ENCODE measurements around the gene GPNMB. TPM values are rescaled to one million over a fixed set of nuclear protein-coding genes. Genes with fewer than 3 reads are reported as not detected.
"Not testable (repeated sequence)": the region's sequence is repeated elsewhere in the genome, so short reads cannot be mapped to it uniquely, and the experiment has no call there.

GPNMB gene
- total RNA-seq, 4 donors from 2014 or later: 12.1 to 37.8 (median 25.6) TPM

DNA sequence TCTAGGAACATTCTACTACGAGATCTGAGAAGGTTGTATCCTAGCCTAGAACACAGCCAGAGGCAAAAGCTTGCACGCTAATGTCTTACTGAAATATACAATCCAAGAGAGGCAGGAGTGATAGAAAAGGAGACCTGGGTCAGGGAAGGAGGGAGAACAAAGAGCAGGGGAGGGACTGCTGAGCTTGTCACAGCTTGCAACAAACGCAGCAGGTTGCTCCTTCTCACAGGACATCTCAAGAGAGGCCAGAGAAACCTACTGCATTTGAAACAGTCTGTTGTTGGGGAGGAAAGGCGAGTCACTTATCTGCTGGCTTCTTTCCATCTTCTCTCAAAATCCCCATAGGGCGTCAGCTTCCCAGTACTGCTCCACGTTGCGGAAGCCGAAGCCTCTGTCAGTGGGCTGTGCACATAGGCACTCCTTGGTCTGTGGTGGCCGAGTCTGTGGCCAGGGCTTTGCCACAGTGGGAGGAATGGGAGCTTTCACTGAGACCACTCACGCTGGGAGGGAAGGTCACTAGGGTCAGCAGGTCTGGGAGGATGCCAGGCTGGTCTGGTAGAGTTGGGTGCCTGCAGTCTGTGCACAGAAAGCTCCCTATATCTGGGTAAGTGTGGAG, 25.8 kb upstream of the GPNMB start:
- TF ChIP-seq POLR2A (IDR thresholded peaks at IDR 0.05): no peak
- TF ChIP-seq, protein P1, sequence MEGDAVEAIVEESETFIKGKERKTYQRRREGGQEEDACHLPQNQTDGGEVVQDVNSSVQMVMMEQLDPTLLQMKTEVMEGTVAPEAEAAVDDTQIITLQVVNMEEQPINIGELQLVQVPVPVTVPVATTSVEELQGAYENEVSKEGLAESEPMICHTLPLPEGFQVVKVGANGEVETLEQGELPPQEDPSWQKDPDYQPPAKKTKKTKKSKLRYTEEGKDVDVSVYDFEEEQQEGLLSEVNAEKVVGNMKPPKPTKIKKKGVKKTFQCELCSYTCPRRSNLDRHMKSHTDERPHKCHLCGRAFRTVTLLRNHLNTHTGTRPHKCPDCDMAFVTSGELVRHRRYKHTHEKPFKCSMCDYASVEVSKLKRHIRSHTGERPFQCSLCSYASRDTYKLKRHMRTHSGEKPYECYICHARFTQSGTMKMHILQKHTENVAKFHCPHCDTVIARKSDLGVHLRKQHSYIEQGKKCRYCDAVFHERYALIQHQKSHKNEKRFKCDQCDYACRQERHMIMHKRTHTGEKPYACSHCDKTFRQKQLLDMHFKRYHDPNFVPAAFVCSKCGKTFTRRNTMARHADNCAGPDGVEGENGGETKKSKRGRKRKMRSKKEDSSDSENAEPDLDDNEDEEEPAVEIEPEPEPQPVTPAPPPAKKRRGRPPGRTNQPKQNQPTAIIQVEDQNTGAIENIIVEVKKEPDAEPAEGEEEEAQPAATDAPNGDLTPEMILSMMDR (IDR thresholded peaks at IDR 0.05): no peak
- DNase-seq: no peak
- Histone ChIP-seq H3K4me1 (no peaks in the 10 kb centered on the region), H3K9me3 (no peaks in the 10 kb centered on the region), H3K36me3 (no peaks in the 10 kb centered on the region), H3K27me3 (no peaks in the 10 kb centered on the region), H3K4me3 (no peak overlapping the region), H3K27ac (no peak overlapping the region)

DNA sequence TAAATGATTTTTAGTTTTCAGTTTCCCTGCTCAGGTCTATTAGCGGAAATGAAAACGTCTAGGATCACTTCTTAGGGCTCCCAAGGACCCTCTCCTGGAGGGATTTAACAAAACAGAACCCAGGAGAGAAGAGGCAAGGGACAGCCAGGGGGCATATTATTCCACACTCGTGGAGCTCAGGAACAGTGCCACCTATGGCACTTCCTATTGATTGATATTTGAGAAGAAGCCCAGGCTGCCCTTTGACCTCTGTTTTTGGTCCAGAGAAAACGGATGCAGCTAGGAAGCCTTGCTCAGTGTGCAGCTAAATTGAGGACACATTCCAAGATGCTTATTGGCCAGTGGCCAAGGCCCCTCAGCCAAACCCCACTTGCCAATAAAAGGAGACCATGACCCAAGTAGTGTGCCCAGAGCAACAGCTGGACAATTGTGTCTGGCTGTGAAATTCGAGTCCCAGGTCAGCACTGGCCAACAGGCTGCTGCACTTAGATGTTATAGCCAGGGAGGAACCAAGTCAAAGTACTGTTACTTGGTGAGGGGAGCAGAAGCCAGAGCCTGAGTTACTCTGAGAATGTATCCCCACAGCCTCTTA, 24.0 kb upstream of the GPNMB start:
- Histone ChIP-seq H3K27me3 (no peaks in the 10 kb centered on the region), H3K27ac (no peak overlapping the region), H3K4me3 (no peak overlapping the region), H3K36me3 (no peaks in the 10 kb centered on the region), H3K9me3 (no peaks in the 10 kb centered on the region), H3K4me1 (no peaks in the 10 kb centered on the region)
- TF ChIP-seq POLR2A (IDR thresholded peaks at IDR 0.05): no peak
- TF ChIP-seq, protein P1 (IDR thresholded peaks at IDR 0.05): no peak
- no peak for DNase-seq

DNA sequence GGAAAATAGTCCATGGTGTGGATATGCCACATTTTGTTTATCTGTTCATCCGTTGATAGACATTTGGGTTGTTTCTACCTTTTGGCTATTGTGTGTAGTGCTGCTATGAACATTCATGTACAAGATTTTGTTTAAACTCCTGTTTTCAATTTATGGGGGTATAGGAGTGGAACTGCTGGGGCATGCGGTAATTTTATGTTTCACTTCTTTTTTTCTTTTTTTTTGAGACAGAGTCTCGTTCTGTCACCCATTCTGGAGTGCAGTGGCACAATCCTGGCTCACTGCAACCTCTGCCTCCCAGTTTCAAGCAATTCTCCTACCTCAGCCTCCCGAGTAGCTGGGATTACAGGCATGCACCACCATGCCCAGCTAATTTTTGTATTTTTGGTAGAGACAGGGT, 22.2 kb upstream of the GPNMB start:
- H3K27me3 ChIP-seq, DNase-seq, H3K4me3 ChIP-seq, H3K36me3 ChIP-seq, H3K9me3 ChIP-seq, H3K4me1 ChIP-seq, H3K27ac ChIP-seq: not testable (repeated sequence)

DNA sequence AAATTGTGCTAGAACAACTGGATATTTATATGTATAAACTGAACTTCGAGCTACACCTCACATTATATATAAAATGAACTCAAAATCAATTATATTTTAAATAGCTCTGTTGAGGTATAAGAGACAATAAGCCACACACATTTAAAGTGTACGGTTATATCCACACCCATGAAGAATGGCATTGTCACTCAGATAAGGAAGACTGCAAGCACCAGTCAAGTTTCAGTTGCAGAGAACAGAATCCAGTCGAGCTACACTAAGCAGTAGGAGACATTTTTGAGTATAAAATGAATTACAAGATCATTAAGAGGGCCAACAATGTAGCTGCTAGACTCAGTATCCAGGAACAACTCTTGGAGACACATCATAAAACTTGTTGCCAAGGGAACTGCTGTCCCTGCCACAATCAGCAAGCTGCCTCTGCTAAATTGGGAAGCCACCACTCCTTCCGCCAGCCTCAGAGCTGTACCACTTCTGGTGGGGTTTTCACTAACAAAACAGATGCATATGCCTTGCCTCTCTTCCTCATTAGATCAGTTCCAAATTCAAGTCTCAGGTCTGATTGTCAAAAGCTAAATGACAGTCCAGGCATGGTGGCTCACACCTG, 19.6 kb upstream of the GPNMB start:
- no peaks in the 10 kb centered on the region for H3K36me3 ChIP-seq
- no peaks in the 10 kb centered on the region for H3K4me1 ChIP-seq
- no peaks in the 10 kb centered on the region for H3K9me3 ChIP-seq
- H3K4me3 ChIP-seq: no peak overlapping the region
- H3K27ac ChIP-seq: no peak overlapping the region
- TF ChIP-seq POLR2A (IDR thresholded peaks at IDR 0.05): no peak
- TF ChIP-seq, protein P1 (IDR thresholded peaks at IDR 0.05): no peak
- no peak for DNase-seq
- H3K27me3 ChIP-seq: no peaks in the 10 kb centered on the region

DNA sequence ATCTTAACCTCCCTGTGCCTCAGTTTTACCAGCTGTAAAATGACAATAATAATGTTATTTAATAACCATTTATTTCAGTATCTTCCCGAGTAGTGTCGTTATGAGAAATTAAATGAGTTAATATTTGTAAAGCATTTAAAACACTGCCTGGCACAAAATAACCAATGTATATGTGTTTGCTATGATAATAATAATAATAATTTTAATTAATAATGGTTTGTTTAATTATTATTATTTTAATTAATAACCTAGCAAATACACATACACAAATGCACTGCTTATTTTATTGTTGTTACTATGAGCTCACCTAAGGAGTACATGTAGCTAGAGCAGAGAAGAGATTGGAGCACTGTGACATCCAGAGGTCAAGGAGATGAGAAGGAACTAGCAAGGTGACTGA, 18.2 kb upstream of the GPNMB start:
- H3K27ac ChIP-seq: no peak overlapping the region

DNA sequence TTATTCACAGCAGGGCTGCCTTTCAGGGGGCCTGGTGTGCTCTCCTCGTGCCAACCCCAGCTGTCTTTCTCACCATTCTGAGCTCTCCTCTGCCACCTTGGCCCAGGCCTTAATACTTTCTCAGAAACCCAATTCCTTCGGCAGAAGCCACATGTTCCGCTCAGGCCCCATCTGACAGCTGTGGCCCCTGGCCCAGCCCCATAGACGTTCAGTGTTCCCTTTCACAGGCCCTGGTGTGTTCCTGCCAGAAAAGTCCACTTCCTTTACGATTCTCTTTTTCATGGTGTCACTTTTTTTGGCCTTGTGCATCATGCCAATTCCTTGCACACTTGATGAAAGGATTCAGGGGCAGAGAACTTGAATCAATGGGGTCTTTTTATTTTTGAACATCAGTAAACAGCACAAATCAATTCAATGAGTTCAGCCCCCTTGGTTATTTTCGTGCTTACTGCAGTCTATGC, 15.9 kb upstream of the GPNMB start:
- Histone ChIP-seq H3K27me3 (no peaks in the 10 kb centered on the region), H3K36me3 (no peaks in the 10 kb centered on the region), H3K27ac (no peak overlapping the region), H3K9me3 (no peaks in the 10 kb centered on the region), H3K4me1 (no peaks in the 10 kb centered on the region), H3K4me3 (no peak overlapping the region)
- TF ChIP-seq, protein P1 (IDR thresholded peaks at IDR 0.05): no peak
- no peak for TF ChIP-seq POLR2A (IDR thresholded peaks at IDR 0.05)
- no peak for DNase-seq

More for the DNA sequence above, 18.2 kb upstream of the GPNMB start:
- DNase-seq: no peak
- H3K9me3 ChIP-seq: no peaks in the 10 kb centered on the region
- TF ChIP-seq POLR2A (IDR thresholded peaks at IDR 0.05): no peak
- TF ChIP-seq, protein P1 (IDR thresholded peaks at IDR 0.05): no peak
- H3K36me3 ChIP-seq: no peaks in the 10 kb centered on the region
- no peaks in the 10 kb centered on the region for H3K27me3 ChIP-seq
- H3K4me1 ChIP-seq: no peaks in the 10 kb centered on the region
- no peak overlapping the region for H3K4me3 ChIP-seq
